GM10248 (cell line): Measurements from ENCODE around the gene SHISA2.
"Not testable (repeated sequence)": the region's sequence is repeated elsewhere in the genome, so short reads cannot be mapped to it uniquely, and the experiment has no call there.

Experiments
- CTCF ChIA-PET: fragments of 300-600 bp; sonication (Branson Sonifier 250); formaldehyde crosslinking; extraction: SDS; loops from one replicate; lab custom pipeline; 2021; ENCODE audit warnings: antibody characterized with exemption; lab: Yijun Ruan, JAX
- POLR2A ChIA-PET: fragments of 350-650 bp; sonication (Branson Sonifier 250); formaldehyde crosslinking; extraction: SDS; loops from one replicate; lab custom pipeline; 2020; ENCODE audit warnings: antibody characterized with exemption; lab: Yijun Ruan, JAX
- DNase-seq: peaks from one replicate; pipeline ENCODE4 v3.0.0; 2012; ENCODE audit errors: extremely low spot score
- TF ChIP-seq, protein P1 (sequence below): IDR thresholded peaks from 2 replicates; pipeline ENCODE4 v1.5.1; 2012; ENCODE audit warnings: mild to moderate bottlenecking, low read depth; ENCODE audit errors: extremely low read depth, missing control alignments, control extremely low read depth

The SHISA2 gene

DNA sequence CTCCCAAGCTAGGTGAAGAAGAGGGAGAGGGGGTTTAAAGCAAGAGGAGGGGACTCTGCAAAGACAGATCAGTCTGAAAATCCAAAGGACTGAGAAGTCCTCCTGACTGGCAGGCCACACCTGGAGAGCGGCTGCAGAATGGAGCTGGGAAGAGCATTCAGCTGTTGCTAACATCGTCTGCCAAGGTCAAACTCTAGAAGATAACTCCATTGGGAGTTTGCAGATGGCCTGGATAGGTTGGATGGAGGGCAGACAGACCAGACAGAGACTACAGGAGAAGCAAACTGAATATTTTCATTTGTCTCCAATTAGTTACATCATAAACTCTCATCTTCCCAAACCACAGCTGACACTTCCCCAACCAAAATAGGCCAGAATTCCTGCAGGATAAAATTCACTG, 19.9 kb upstream of the SHISA2 start:
- ChIA-PET CTCF (interaction anchor here (2.3 kb wide), 1 partner anchor 497 kb away, joined by 13 read pairs; no protein-coding TSS in a partner anchor), POLR2A (no interaction called here)
- TF ChIP-seq, protein P1, sequence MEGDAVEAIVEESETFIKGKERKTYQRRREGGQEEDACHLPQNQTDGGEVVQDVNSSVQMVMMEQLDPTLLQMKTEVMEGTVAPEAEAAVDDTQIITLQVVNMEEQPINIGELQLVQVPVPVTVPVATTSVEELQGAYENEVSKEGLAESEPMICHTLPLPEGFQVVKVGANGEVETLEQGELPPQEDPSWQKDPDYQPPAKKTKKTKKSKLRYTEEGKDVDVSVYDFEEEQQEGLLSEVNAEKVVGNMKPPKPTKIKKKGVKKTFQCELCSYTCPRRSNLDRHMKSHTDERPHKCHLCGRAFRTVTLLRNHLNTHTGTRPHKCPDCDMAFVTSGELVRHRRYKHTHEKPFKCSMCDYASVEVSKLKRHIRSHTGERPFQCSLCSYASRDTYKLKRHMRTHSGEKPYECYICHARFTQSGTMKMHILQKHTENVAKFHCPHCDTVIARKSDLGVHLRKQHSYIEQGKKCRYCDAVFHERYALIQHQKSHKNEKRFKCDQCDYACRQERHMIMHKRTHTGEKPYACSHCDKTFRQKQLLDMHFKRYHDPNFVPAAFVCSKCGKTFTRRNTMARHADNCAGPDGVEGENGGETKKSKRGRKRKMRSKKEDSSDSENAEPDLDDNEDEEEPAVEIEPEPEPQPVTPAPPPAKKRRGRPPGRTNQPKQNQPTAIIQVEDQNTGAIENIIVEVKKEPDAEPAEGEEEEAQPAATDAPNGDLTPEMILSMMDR: no peak
- no peak for DNase-seq

DNA sequence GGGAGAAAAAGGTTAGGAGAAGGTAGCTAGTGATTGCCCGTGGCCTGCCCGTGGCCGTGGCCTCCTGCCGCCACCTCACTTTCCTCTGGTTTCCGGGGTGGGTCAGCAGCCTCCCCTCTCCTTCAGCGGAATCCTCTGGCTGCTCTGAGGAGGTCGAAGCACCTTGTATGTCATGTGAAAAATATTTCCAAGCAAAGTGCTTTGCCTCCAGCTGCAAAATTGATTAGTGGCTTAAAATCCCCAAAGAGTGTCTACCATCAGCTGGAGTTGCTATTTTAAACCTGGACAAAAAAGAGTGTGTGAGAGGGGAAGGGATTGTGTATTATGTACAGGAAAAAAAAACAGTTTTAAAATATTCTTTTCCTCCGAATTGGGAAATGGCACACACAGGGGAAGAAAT, 17.8 kb upstream of the SHISA2 start:
- CTCF ChIA-PET: interaction anchor here (1.1 to 1.9 kb wide), 2 partner anchors 486 to 495 kb away, joined by 3 to 11 read pairs; no protein-coding TSS in a partner anchor
- POLR2A ChIA-PET, DNase-seq: not testable (repeated sequence)

DNA sequence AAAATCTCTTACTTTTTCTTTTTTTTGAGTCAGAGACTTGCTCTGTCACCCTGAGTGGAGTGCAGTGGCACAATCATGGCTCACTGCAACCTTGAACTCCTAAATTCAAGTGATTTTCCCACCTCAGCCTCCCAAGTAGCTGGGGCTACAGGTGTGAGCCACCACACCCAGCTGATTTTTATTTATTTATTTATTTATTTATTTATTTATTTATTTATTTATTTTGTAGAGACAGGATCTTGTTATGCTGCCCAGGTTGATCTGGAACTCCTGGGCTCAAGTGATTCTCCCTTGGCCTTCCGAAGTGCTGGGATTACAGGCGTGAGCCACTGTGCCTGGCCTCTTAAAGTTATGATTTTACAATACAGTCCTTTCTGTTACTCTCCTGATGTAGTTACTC, 16.6 kb upstream of the SHISA2 start:
- DNase-seq, POLR2A ChIA-PET: not testable (repeated sequence)
- CTCF ChIA-PET: interaction anchor here (1.2 to 1.9 kb wide), 4 partner anchors 11 to 493 kb away, joined by 3 to 11 read pairs (median 4); no protein-coding TSS in a partner anchor

DNA sequence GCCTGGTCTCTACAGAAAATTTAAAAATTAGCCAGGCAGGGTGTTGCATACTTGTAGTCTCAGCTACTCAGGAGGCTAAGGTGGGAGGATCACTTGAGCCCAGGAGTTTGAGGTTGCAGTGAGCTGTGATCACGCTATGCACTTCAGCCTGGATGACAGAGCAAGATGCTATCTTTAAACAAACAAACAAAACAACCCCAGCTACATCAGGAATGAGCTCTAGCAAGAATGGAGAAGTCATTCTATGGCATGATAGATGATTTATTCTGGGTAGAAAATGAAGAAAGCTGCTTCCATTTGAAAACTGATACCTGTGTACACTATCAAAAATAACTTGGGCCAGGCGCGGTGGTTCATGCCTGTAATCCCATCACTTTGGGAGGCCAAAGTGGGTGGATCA, 15.8 kb upstream of the SHISA2 start:
- DNase-seq: no peak
- CTCF ChIA-PET: interaction anchor here (1.2 to 1.9 kb wide), 4 partner anchors 12 to 493 kb away, joined by 3 to 11 read pairs (median 4); no protein-coding TSS in a partner anchor
- POLR2A ChIA-PET: no interaction called here
- TF ChIP-seq, protein P1: no peak

DNA sequence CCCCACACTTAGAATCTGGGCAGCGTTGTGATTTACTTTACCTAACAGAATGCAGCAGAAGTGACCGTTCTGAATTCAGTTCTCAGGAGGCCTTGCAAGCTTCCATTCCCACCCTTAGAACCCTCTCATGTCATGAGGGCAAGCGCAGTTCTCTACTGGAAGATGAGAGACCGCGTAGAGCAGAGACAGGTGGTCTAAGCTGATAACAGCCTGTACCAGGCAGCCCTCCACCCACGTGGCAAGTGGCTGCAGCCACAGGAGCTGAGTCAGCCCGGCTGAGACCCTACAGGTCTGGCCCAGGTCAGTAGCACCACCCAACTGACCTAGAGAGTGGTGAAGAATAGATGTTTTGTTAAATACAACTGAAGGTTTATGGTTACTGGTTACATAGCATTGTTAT, 14.7 kb upstream of the SHISA2 start:
- CTCF ChIA-PET: interaction anchor here (0.9 kb wide), 1 partner anchor 9 kb away, joined by 4 read pairs; no protein-coding TSS in a partner anchor
- POLR2A ChIA-PET, DNase-seq: not testable (repeated sequence)

DNA sequence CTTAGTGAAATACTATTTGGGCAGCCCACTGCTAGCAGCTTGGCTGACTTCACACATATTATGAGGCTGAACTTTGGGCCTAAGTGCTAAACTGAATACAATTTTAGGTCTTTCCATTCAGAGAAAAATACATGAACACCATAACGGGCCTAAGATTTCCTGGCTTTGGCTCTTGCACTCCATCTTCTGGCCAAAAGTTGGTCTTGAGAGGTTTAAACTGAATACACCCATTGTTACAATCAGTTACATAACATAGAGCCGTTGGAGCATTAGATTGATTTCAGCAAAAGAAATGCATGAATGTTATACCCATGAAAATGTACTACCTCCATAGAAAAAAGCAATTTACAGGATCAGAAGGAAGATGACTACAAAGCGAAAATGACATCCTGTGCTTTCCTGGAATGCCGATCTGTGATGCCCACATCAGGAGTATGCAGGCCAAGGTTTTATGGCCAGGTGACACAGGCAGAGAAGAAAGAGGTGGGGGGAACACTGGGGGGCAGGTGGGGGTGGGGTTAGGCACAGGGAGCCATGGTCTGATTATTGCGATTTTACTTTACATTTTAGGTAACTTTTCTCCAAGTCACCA, 11.1 kb upstream of the SHISA2 start:
- DNase-seq: peak; percentile 18
- ChIA-PET POLR2A (no interaction called here), CTCF (interaction anchor here (1.4 kb wide), 1 partner anchor 488 kb away, joined by 10 read pairs; no protein-coding TSS in a partner anchor)
- TF ChIP-seq, protein P1: peak; percentile 55

DNA sequence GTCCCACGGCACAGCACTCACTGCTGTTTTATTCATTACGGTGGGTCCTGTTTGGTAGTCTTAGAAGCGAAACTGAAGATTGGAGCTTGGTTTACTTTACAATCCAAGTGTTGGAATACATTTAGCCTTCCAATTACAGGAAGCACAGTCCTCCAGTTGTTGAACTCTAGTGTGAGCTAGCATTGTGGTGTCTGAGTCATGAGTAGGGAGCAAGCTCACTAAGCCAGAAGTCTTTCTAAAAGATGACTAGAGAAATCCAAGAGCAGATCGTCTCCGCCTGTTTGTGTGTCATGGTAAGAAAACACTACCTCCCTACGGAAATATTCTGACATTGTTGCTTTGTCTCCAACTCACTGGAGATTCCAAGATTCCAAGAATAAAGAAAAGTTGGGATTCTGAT, 10.1 kb upstream of the SHISA2 start:
- ChIA-PET POLR2A (no interaction called here), CTCF (interaction anchor here (0.9 to 1.4 kb wide), 2 partner anchors 9 to 487 kb away, joined by 4 to 10 read pairs; no protein-coding TSS in a partner anchor)
- DNase-seq: no peak
- TF ChIP-seq, protein P1: no peak

DNA sequence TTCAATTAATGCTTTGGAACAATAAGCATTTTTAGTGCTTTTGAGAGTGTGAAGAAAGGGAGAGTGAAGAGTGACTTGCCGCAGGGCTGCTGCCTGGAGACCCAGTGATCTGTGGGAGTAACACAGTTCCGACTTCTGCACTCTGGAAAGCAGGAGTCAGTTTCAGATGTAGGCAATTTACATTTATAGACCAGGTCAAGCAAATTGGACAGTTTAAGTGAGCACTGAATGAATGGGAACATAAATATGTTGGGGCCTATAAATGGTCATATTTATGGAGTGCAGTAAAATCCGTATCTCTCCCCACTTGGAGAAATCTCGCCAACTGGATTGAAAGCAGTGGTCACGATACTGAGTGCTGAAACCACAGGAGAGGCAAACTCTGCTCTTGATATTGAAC, 9.4 kb upstream of the SHISA2 start:
- POLR2A ChIA-PET: no interaction called here
- CTCF ChIA-PET: interaction anchor here (1.4 kb wide), 1 partner anchor 487 kb away, joined by 10 read pairs; no protein-coding TSS in a partner anchor

More for the DNA sequence above, 9.4 kb upstream of the SHISA2 start:
- DNase-seq: no peak
- TF ChIP-seq, protein P1: no peak
